ENCODE results near the gene ITGBL1. TPM values are rescaled to one million over a fixed set of nuclear protein-coding genes. Genes with fewer than 3 reads are reported as not detected.

The ITGBL1 gene
- total RNA-seq, 1 experiment from 2014 or later = not detected

DNA sequence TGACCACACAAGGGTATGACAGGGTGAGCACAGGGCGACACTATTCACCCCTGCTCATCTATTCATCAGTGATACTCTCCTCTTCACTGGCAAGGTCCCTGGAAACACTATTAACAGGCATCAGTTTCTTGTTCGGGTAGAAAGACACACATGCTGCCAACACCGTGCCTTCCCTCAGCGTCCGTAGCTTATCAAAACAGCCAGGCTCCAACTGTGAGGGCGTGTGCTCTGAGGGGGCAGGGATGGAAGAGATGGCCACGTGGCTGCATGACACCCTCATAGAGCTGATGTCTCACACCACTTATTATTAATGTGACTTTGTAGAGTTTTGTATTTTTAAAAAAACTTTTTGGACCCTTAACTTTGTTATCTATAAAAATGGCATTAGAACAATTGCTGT is 160.3 kb downstream of the ITGBL1 start:
- H3K4me3 Mint-ChIP-seq (ENCODE audit: unreplicated experiment) = no peak overlapping the region
- TF ChIP-seq, protein P1, sequence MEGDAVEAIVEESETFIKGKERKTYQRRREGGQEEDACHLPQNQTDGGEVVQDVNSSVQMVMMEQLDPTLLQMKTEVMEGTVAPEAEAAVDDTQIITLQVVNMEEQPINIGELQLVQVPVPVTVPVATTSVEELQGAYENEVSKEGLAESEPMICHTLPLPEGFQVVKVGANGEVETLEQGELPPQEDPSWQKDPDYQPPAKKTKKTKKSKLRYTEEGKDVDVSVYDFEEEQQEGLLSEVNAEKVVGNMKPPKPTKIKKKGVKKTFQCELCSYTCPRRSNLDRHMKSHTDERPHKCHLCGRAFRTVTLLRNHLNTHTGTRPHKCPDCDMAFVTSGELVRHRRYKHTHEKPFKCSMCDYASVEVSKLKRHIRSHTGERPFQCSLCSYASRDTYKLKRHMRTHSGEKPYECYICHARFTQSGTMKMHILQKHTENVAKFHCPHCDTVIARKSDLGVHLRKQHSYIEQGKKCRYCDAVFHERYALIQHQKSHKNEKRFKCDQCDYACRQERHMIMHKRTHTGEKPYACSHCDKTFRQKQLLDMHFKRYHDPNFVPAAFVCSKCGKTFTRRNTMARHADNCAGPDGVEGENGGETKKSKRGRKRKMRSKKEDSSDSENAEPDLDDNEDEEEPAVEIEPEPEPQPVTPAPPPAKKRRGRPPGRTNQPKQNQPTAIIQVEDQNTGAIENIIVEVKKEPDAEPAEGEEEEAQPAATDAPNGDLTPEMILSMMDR (IDR thresholded peaks at IDR 0.05; ENCODE audit: unreplicated experiment) = no peak
- ChIA-PET POLR2A (interaction anchor here (1.6 kb wide), 1 partner anchor 9 kb away, joined by 4 read pairs; no protein-coding TSS in a partner anchor), CTCF (no interaction called here)
- no TSS peak for BruUV-seq (replicated peaks)
- no peaks in the 10 kb centered on the region for H3K27me3 Mint-ChIP-seq (ENCODE audit: insufficient read depth, unreplicated experiment)
- intact Hi-C loops (cut with micrococcal nuclease) = no loop called here
- no peak overlapping the region for H3K27ac Mint-ChIP-seq (ENCODE audit: low read depth, unreplicated experiment)
- DNase-seq (ENCODE audit: unreplicated experiment) = no peak
- H3K36me3 Mint-ChIP-seq (ENCODE audit: insufficient read depth, unreplicated experiment) = no peaks in the 10 kb centered on the region
- H3K4me1 Mint-ChIP-seq (ENCODE audit: insufficient read depth, unreplicated experiment) = no peaks in the 10 kb centered on the region
- H3K9me3 Mint-ChIP-seq (ENCODE audit: unreplicated experiment) = peaks cover 7% of the 10 kb centered on the region

DNA sequence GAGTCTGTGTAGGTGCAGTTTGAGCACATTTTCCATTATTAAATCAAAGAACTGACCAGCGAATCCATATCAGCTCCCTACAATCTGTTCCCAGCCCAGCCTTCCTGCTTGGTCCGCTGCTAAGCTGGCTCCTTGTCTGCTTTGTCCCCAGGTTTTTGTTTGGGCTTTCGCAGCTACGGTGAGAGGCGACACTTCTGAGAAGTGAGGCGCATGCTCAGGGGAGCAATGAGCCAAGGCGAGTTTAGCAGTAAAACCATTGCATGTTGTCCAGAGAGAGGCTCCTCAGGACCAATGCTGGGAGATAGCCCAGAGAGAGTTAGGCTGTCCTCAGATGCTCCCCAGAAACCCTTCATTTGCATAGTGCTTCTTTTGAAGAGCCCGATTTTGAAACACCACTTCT is 162.0 kb downstream of the ITGBL1 start:
- Mint-ChIP-seq H3K36me3 (ENCODE audit: insufficient read depth, unreplicated experiment) (no peaks in the 10 kb centered on the region), H3K4me3 (ENCODE audit: unreplicated experiment) (no peak overlapping the region), H3K4me1 (ENCODE audit: insufficient read depth, unreplicated experiment) (no peaks in the 10 kb centered on the region), H3K27me3 (ENCODE audit: insufficient read depth, unreplicated experiment) (no peaks in the 10 kb centered on the region), H3K9me3 (ENCODE audit: unreplicated experiment) (peaks cover 7% of the 10 kb centered on the region), H3K27ac (ENCODE audit: low read depth, unreplicated experiment) (no peak overlapping the region)
- POLR2A ChIA-PET = no interaction called here
- CTCF ChIA-PET = interaction anchor here (0.6 to 0.7 kb wide), 3 partner anchors 10 to 802 kb away, joined by 3 to 5 read pairs (median 3); no protein-coding TSS in a partner anchor
- no peak for DNase-seq (ENCODE audit: unreplicated experiment)
- intact Hi-C loops (cut with micrococcal nuclease) = no loop called here
- TF ChIP-seq, protein P1 (IDR thresholded peaks at IDR 0.05; ENCODE audit: unreplicated experiment) = no peak
- BruUV-seq (replicated peaks) = no TSS peak

DNA sequence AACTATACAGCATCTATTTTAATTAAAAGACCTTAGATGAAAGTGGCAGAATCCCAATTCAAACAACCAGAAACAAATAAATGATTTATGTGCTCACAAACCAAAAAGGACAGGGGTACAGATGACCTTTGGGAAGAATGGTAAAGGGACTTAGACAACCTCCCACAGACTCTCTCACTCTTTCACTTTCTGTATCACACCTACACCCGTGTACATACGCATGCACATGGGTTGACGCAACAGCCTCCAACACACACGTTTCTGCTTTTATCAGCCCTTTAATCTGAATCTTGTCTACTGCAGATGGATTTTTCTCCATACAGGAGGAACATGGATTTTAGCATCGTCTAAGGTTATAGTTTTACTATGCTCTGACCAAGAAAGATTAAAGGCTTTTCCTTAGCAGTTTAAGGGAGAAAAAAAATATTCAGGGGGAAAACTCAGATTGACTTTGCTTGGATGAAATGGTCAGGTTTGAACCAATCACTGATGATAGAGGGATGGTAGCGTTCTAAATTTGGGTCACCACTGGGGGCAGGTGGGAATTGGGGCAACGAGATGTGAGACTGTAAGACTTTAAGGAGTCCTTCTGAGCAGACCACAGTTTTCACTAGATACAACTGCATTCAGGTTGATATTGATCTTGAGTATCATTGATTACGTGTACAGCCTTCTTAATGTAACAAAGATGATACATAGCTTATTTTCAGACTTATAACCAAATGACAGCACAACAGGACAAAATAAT is 166.1 kb downstream of the ITGBL1 start:
- intact Hi-C loops (cut with micrococcal nuclease) = no loop called here
- H3K27me3 Mint-ChIP-seq (ENCODE audit: insufficient read depth, unreplicated experiment) = no peaks in the 10 kb centered on the region
- H3K4me1 Mint-ChIP-seq (ENCODE audit: insufficient read depth, unreplicated experiment) = peaks cover 17% of the 10 kb centered on the region
- no TSS peak for BruUV-seq (replicated peaks)
- DNase-seq (ENCODE audit: unreplicated experiment) = no peak
- ChIA-PET POLR2A (interaction anchor here (0.7 kb wide), 1 partner anchor 1162 kb away, joined by 4 read pairs; no protein-coding TSS in a partner anchor), CTCF (no interaction called here)
- H3K9me3 Mint-ChIP-seq (ENCODE audit: unreplicated experiment) = peaks cover 7% of the 10 kb centered on the region
- H3K36me3 Mint-ChIP-seq (ENCODE audit: insufficient read depth, unreplicated experiment) = no peaks in the 10 kb centered on the region
- TF ChIP-seq, protein P1 (IDR thresholded peaks at IDR 0.05; ENCODE audit: unreplicated experiment) = no peak
- no peak overlapping the region for H3K27ac Mint-ChIP-seq (ENCODE audit: low read depth, unreplicated experiment)
- no peak overlapping the region for H3K4me3 Mint-ChIP-seq (ENCODE audit: unreplicated experiment)

DNA sequence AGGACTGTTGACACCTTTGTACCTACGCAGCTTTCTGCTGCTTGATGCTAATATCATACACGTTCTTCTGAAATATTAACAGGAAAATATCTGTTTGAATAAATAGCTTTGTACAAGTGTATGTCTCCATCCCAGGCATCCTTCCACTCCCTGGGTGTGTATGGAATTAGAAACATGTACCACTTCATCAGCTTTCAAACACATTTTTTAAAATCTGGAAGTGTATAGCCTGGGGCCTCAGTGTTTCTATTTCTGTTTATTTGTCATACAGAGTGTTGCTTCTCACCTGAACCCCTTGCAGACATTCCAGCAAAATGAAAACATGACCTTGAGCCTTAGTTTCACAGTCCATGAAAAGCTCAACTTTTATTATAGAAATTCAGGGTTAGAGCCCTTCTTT is 168.6 kb downstream of the ITGBL1 start:
- ChIA-PET POLR2A (interaction anchor here (0.6 to 0.8 kb wide), 3 partner anchors 9 to 1128 kb away, joined by 3 to 4 read pairs (median 4); no protein-coding TSS in a partner anchor), CTCF (interaction anchor here (0.8 to 1.1 kb wide), 2 partner anchors 86 to 134 kb away, joined by 3 read pairs; no protein-coding TSS in a partner anchor)
- TF ChIP-seq, protein P1 (IDR thresholded peaks at IDR 0.05; ENCODE audit: unreplicated experiment) = no peak
- Mint-ChIP-seq H3K4me1 (ENCODE audit: insufficient read depth, unreplicated experiment) (peaks cover 26% of the 10 kb centered on the region), H3K36me3 (ENCODE audit: insufficient read depth, unreplicated experiment) (no peaks in the 10 kb centered on the region), H3K27ac (ENCODE audit: low read depth, unreplicated experiment) (no peak overlapping the region), H3K27me3 (ENCODE audit: insufficient read depth, unreplicated experiment) (no peaks in the 10 kb centered on the region), H3K9me3 (ENCODE audit: unreplicated experiment) (no peaks in the 10 kb centered on the region), H3K4me3 (ENCODE audit: unreplicated experiment) (no peak overlapping the region)
- DNase-seq (ENCODE audit: unreplicated experiment) = no peak
- BruUV-seq (replicated peaks) = no TSS peak
- intact Hi-C loops (cut with micrococcal nuclease) = loop anchor here (10.0 kb wide), 1 partner anchor 166 kb away; the partner anchor contains the start of gene ITGBL1
